Activated T-helper 2 cell treated with anti-CD3 and anti-CD28 coated beads, Interferon-gamma antibody, Interleukin-2, Interleukin-4, amounts not matched to agents 10 μg/mL and 5 μg/mL and 100 μg/mL, durations not matched to agents 14 hours and 24 hours and 36 hours (primary cell): ENCODE data around the gene TIAM1. TPM values are rescaled to one million over a fixed set of nuclear protein-coding genes. Genes with fewer than 3 reads are reported as not detected.
A peak's percentile ranks its signal among the peaks of the same experiment; 100 is the strongest.

Experiments used
- DNase-seq: peaks from one replicate; pipeline ENCODE4 v3.0.0; 2021; ENCODE audit warnings: low spot score
- H3K27ac Mint-ChIP-seq: one replicate; pipeline ENCODE4 v1.8.0; 2021; ENCODE audit warnings: mixed read lengths
- H3K27me3 Mint-ChIP-seq: one replicate; pipeline ENCODE4 v1.8.0; 2021; ENCODE audit warnings: low read depth, mixed read lengths
- H3K36me3 Mint-ChIP-seq: one replicate; pipeline ENCODE4 v1.8.0; 2021; ENCODE audit warnings: low read depth, mixed read lengths
- H3K4me1 Mint-ChIP-seq: one replicate; pipeline ENCODE4 v1.8.0; 2021; ENCODE audit warnings: low read depth, mixed read lengths
- H3K4me3 Mint-ChIP-seq: one replicate; pipeline ENCODE4 v1.8.0; 2021; ENCODE audit warnings: low read depth, mild to moderate bottlenecking, moderate library complexity, mixed read lengths
- H3K9me3 Mint-ChIP-seq: one replicate; pipeline ENCODE4 v1.8.0; 2021; ENCODE audit warnings: mixed read lengths
- intact Hi-C: fragments of 100-400 bp; cut with micrococcal nuclease; formaldehyde crosslinking; loops from one replicate; pipeline ENCODE4 v1.15.1; 2023
- total RNA-seq: library from RNA; stranded (reverse); gene quantifications from 2 replicates; pipeline ENCODE4 v1.2.3, GENCODE V29; 2022

The TIAM1 gene
- total RNA-seq, 1 donor from 2014 or later = 110 TPM

DNA sequence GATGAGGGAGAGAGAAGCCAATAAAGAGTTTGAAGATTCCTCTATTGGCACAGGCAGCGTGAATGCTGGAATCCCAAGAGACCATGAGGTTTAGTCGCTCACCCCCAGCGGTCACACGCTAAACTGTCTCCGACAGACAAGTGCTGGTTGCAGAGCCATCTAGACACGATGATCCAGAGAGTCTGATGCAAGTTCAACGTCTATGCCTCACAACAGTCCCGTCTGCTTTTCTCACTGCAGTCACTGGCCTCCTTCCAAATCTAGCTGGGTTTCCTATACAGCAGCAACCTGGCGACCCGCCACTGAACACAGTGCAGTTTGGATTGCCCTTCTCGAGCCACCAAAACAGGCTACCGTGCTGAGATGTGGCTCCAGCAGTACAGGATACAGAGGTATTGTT is 207.2 kb downstream of the TIAM1 start:
- DNase-seq = no peak
- intact Hi-C loops = loop anchor here (10.0 kb wide), 1 partner anchor 578 kb away; no protein-coding TSS in a partner anchor
- Mint-ChIP-seq H3K27me3 (no peaks in the 10 kb centered on the region), H3K4me3 (no peak overlapping the region), H3K4me1 (peaks cover 60% of the 10 kb centered on the region), H3K36me3 (peaks cover 96% of the 10 kb centered on the region), H3K9me3 (no peaks in the 10 kb centered on the region), H3K27ac (no peak overlapping the region)

DNA sequence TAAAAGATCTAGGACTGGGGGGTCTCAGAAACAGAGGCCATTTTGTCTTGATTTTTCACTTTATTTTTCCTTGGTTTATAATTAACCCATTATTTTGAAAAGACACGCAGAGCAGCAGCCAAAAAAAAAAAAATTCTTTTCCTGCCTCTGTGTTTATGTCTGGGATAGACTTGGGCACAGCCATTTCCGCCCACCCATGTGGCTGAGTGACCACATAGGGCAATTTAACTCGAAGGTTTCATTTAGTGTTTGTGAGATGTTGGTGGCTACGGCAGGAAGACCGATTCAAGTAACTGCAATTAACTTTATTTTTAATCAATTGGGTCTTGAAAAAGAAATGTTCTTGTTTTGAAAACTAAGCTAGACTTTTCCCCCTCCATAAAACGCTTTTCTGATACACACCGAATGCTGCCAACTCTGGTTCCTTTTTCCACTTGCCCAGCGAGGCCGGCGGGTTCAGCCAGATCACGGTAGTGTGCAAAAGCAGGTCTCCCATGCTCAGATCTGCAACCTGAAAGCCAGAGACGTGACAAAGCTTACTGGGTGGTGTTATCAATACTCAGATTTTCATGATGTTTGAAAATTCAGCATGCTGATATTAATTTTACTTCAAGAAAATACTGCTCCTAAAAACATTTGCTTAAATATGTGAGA is 208.4 kb downstream of the TIAM1 start:
- no peak for DNase-seq
- Mint-ChIP-seq H3K36me3 (peaks cover 96% of the 10 kb centered on the region), H3K4me3 (no peak overlapping the region), H3K4me1 (peaks cover 71% of the 10 kb centered on the region), H3K9me3 (no peaks in the 10 kb centered on the region), H3K27me3 (no peaks in the 10 kb centered on the region), H3K27ac (no peak overlapping the region)
- intact Hi-C loops = loop anchor here (10.0 kb wide), 1 partner anchor 579 kb away; no protein-coding TSS in a partner anchor

DNA sequence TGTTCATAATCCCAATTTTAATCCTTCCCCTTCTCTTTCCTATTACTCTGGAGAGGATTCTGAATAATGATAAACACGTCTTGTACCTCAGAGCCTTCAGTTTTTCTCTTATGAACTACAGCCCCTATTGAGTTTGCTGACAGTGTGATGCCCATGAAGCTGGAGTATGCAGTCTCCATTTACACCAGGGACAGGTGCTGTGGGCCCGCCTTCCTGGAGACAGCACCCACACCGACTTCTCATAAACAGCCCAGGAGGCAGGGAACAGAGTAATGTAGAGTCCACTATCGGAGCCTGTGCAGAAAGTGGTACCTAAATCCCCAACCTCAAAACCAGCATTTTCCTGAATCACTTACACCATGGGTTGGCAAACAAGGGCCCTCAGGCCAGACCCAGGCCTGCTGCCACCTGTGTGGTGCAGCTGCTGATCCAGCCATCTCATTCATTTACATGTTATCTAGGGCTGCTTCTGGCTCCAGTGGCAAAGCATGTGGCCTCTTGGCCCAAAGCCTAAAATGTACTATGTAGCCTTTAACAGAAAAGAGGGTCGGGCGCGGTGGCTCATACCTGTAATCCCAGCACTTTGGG is 210.7 kb downstream of the TIAM1 start:
- H3K4me3 Mint-ChIP-seq = peak overlapping the region; percentile 33
- no peaks in the 10 kb centered on the region for H3K27me3 Mint-ChIP-seq
- intact Hi-C loops = loop anchor here (1.0 to 10.0 kb wide), 4 partner anchors 25 to 581 kb away; no protein-coding TSS in a partner anchor
- peaks cover 99% of the 10 kb centered on the region for H3K36me3 Mint-ChIP-seq
- no peaks in the 10 kb centered on the region for H3K9me3 Mint-ChIP-seq
- peak overlapping the region; percentile 98 for H3K27ac Mint-ChIP-seq
- DNase-seq = no peak
- peaks cover 74% of the 10 kb centered on the region for H3K4me1 Mint-ChIP-seq

DNA sequence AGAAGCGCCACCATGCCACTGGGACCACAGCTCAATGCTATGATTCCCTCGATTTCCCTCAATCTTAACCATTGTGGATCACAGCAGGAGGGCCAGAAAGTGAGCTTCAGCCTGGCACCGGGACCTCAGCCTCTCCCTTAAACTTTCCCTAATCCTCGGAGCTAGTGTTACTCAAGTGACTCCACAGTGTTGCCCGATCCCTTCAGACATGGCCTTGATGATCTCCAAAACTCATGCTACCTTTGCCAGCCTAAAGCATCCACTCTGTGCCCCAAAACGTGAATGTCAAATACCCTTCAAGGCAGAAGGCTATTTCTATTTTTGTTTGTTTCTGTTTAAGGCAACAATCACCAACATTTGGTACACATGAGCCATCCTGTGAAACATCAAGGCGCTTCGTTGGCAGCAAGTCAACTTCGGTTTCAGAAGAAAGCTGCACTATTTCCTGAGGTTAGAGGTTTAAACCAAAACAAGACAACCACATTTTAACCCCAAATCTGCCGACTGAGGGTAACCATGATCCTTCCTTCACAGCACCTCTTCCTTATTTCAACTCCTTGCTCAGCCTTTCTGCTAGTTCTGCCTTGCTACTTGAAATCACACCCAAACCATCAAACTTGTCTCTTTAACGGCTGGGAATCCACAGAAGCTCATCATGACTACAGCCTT is 211.4 kb downstream of the TIAM1 start:
- Mint-ChIP-seq H3K27ac (peak overlapping the region; percentile 98), H3K27me3 (no peaks in the 10 kb centered on the region), H3K9me3 (no peaks in the 10 kb centered on the region), H3K4me1 (peaks cover 72% of the 10 kb centered on the region), H3K4me3 (peak overlapping the region; percentile 70), H3K36me3 (peaks cover 99% of the 10 kb centered on the region)
- peak; percentile 69 for DNase-seq
- intact Hi-C loops = loop anchor here (1.0 to 10.0 kb wide), 4 partner anchors 26 to 582 kb away; no protein-coding TSS in a partner anchor

DNA sequence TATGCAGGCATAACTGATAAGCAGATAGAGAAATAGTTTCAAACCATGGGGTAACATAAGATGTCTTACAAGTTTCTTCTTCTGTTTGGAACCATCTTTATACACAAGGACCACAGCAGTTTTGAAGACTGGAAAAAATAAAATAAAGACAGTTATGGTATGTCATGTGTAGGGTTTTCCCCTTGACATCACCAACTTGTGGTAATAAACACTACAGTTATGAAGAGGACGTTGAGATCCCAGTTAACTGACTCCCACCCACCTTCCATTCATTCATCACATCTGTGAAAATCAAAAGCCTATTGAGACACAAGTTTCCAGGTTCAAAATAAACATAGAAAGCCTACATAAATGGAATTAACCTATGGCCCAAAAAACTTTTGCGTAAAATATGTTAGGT is 213.2 kb downstream of the TIAM1 start:
- Mint-ChIP-seq H3K27me3 (no peaks in the 10 kb centered on the region), H3K4me3 (peak overlapping the region; percentile 40), H3K36me3 (peaks cover 92% of the 10 kb centered on the region), H3K9me3 (no peaks in the 10 kb centered on the region), H3K27ac (peak overlapping the region; percentile 98), H3K4me1 (peaks cover 68% of the 10 kb centered on the region)
- no peak for DNase-seq
- intact Hi-C loops = loop anchor here (1.0 to 10.0 kb wide), 6 partner anchors 28 to 584 kb away; partner anchors contain the start of genes KRTAP21-3 and SOD1

- no peaks in the 10 kb centered on the region for H3K27me3 Mint-ChIP-seq
- intact Hi-C loops = no loop called here
- peaks cover 48% of the 10 kb centered on the region for H3K4me1 Mint-ChIP-seq
- H3K4me3 Mint-ChIP-seq = no peak overlapping the region
- H3K36me3 Mint-ChIP-seq = peaks cover 91% of the 10 kb centered on the region
- no peak overlapping the region for H3K27ac Mint-ChIP-seq
- H3K9me3 Mint-ChIP-seq = no peaks in the 10 kb centered on the region
- no peak for DNase-seq
These were observed 215.8 kb downstream of the TIAM1 start for GRCh38 chr21:31128234-31128633.

- intact Hi-C loops = no loop called here
- H3K4me1 Mint-ChIP-seq = peaks cover 14% of the 10 kb centered on the region
- H3K9me3 Mint-ChIP-seq = no peaks in the 10 kb centered on the region
- H3K27me3 Mint-ChIP-seq = no peaks in the 10 kb centered on the region
- H3K4me3 Mint-ChIP-seq = no peak overlapping the region
- DNase-seq = no peak
- no peak overlapping the region for H3K27ac Mint-ChIP-seq
- peaks cover 91% of the 10 kb centered on the region for H3K36me3 Mint-ChIP-seq
These were observed 220.1 kb downstream of the TIAM1 start for GRCh38 chr21:31124010-31124409.

DNA sequence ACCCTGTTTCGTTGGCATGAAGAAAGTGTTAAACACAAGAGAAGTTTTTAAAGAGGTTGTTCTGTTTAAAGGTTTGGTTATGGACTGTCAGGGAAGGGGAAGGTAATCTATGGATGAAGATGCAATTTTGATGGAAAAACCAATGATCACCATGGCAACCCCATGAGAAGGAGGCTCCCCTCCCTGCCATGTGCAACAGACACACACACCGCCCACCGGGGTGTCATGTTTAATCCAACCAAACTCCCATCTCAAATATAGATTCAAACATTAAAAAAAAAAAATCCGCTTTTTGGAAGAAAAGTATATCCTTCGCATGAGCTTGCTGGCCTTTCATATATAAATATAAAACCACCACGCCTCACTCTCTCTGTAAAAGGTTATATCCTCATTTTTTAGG is 224.9 kb downstream of the TIAM1 start:
- no peak for DNase-seq
- Mint-ChIP-seq H3K27ac (no peak overlapping the region), H3K9me3 (no peaks in the 10 kb centered on the region), H3K27me3 (no peaks in the 10 kb centered on the region), H3K36me3 (peaks cover 76% of the 10 kb centered on the region), H3K4me3 (no peak overlapping the region), H3K4me1 (peaks cover 31% of the 10 kb centered on the region)
- intact Hi-C loops = no loop called here

- intact Hi-C loops = no loop called here
- peaks cover 27% of the 10 kb centered on the region for H3K4me1 Mint-ChIP-seq
- H3K4me3 Mint-ChIP-seq = no peak overlapping the region
- no peaks in the 10 kb centered on the region for H3K27me3 Mint-ChIP-seq
- DNase-seq = no peak
- peaks cover 57% of the 10 kb centered on the region for H3K36me3 Mint-ChIP-seq
- H3K27ac Mint-ChIP-seq = peak overlapping the region; percentile 48
- H3K9me3 Mint-ChIP-seq = no peaks in the 10 kb centered on the region
These were observed 226.7 kb downstream of the TIAM1 start for GRCh38 chr21:31117128-31117916.

DNA sequence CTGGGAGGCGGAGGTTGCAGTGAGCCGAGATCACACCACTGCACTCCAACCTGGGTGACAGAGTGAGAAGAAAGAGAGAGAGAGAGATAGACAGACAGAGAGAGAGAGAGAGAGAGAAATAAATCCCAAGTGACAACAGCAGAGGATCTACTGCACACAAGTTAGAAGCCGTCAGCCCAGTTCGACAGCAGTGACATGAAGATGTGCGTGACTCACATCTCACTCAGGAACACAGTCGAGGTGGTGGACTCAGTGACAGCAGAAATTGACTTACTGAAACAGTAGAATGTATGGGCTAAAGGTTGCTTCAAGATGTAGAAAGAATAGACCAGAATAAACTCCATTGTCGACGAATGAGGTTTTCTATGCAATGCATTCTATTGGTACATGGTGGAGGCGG is 228.8 kb downstream of the TIAM1 start:
- intact Hi-C loops = no loop called here
- H3K4me1 Mint-ChIP-seq = peaks cover 25% of the 10 kb centered on the region
- peaks cover 36% of the 10 kb centered on the region for H3K36me3 Mint-ChIP-seq
- DNase-seq = no peak
- H3K9me3 Mint-ChIP-seq = no peaks in the 10 kb centered on the region
- H3K4me3 Mint-ChIP-seq = no peak overlapping the region
- no peak overlapping the region for H3K27ac Mint-ChIP-seq
- H3K27me3 Mint-ChIP-seq = no peaks in the 10 kb centered on the region

- intact Hi-C loops = no loop called here
- DNase-seq = no peak
- Mint-ChIP-seq H3K9me3 (peaks cover 2% of the 10 kb centered on the region), H3K4me3 (no peak overlapping the region), H3K27ac (no peak overlapping the region), H3K27me3 (no peaks in the 10 kb centered on the region), H3K4me1 (peaks cover 20% of the 10 kb centered on the region), H3K36me3 (peaks cover 17% of the 10 kb centered on the region)
These were observed 233.0 kb downstream of the TIAM1 start for GRCh38 chr21:31111093-31111492.

DNA sequence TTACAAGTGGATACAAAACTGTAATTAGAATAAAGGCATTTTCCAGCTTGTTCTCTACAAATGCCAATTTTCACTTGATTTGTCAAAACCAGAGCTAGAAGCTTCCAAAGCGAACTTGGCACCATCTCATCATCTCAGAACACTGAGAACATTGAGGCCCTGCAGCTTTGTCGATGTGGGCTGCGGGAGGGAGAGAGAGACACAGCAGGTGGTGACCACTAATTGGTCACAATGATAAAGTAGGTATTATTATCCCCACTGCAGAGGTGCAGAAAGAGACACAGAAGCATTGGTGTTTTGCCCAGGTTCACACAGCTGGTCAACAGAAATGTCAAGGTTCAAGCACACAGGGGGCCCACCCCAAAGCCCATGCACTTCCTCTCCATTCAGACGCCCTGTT is 233.6 kb downstream of the TIAM1 start:
- no peak overlapping the region for H3K4me3 Mint-ChIP-seq
- H3K9me3 Mint-ChIP-seq = peaks cover 5% of the 10 kb centered on the region
- H3K4me1 Mint-ChIP-seq = peaks cover 18% of the 10 kb centered on the region
- intact Hi-C loops = no loop called here
- H3K36me3 Mint-ChIP-seq = peaks cover 21% of the 10 kb centered on the region
- no peak for DNase-seq
- no peak overlapping the region for H3K27ac Mint-ChIP-seq
- no peaks in the 10 kb centered on the region for H3K27me3 Mint-ChIP-seq
